ENCODE measurements around the gene STAP2.

The STAP2 gene

GRCh38 chr19:4371247-4372164, 32.9 kb upstream of the STAP2 start:
- intact Hi-C loops (cut with DNase I): no loop called here
- DNase-seq: no peak

- intact Hi-C loops (cut with DNase I): no loop called here
- DNase-seq: no peak
Measured at GRCh38 chr19:4370418-4371041, 31.9 kb upstream of the STAP2 start.

GRCh38 chr19:4369888-4370260, 31.2 kb upstream of the STAP2 start:
- intact Hi-C loops (cut with DNase I): no loop called here
- peak in 40 of 42 donors; percentile 45 to 85 (median 69) for DNase-seq

GRCh38 chr19:4369109-4369887, 30.7 kb upstream of the STAP2 start:
- intact Hi-C loops (cut with DNase I): no loop called here
- DNase-seq: peak in 6 of 42 donors; percentile 39 to 63 (median 50)

- intact Hi-C loops (cut with DNase I): no loop called here
- no peak for DNase-seq
Measured at GRCh38 chr19:4368128-4368820, 29.6 kb upstream of the STAP2 start.

- DNase-seq: no peak
- intact Hi-C loops (cut with DNase I): no loop called here
Measured at GRCh38 chr19:4367781-4368127, 29.1 kb upstream of the STAP2 start.

- intact Hi-C loops (cut with DNase I): no loop called here
- no peak for DNase-seq
Measured at GRCh38 chr19:4367336-4367723, 28.7 kb upstream of the STAP2 start.

GRCh38 chr19:4366666-4367335, 28.2 kb upstream of the STAP2 start:
- intact Hi-C loops (cut with DNase I): no loop called here
- DNase-seq: no peak

- intact Hi-C loops (cut with DNase I): no loop called here
- no peak for DNase-seq
Measured at GRCh38 chr19:4365791-4366665, 27.4 kb upstream of the STAP2 start.

- DNase-seq: no peak
- intact Hi-C loops (cut with DNase I): no loop called here
Measured at GRCh38 chr19:4365341-4365740, 26.7 kb upstream of the STAP2 start.

GRCh38 chr19:4363571-4364304, 25.1 kb upstream of the STAP2 start:
- DNase-seq: no peak
- intact Hi-C loops (cut with DNase I): no loop called here

GRCh38 chr19:4362831-4363545, 24.4 kb upstream of the STAP2 start:
- intact Hi-C loops (cut with DNase I): no loop called here
- no peak for DNase-seq

- intact Hi-C loops (cut with DNase I): no loop called here
- no peak for DNase-seq
Measured at GRCh38 chr19:4362101-4362828, 23.6 kb upstream of the STAP2 start.

- intact Hi-C loops (cut with DNase I): no loop called here
- DNase-seq: no peak
Measured at GRCh38 chr19:4361152-4362046, 22.8 kb upstream of the STAP2 start.

GRCh38 chr19:4360641-4361151, 22.1 kb upstream of the STAP2 start:
- intact Hi-C loops (cut with DNase I): no loop called here
- DNase-seq: no peak
